ENCODE results near the gene MIEF1. TPM values are rescaled to one million over a fixed set of nuclear protein-coding genes. Genes with fewer than 3 reads are reported as not detected.
A peak's percentile ranks its signal among the peaks of the same experiment; 100 is the strongest.

Gene MIEF1
- total RNA-seq, 1 experiment from 2014 or later = 10.6 TPM

- DNase-seq (ENCODE audit: low read depth) = no peak
These were observed 55.1 kb downstream of the MIEF1 start for GRCh38 chr22:39556970-39557841.

DNA sequence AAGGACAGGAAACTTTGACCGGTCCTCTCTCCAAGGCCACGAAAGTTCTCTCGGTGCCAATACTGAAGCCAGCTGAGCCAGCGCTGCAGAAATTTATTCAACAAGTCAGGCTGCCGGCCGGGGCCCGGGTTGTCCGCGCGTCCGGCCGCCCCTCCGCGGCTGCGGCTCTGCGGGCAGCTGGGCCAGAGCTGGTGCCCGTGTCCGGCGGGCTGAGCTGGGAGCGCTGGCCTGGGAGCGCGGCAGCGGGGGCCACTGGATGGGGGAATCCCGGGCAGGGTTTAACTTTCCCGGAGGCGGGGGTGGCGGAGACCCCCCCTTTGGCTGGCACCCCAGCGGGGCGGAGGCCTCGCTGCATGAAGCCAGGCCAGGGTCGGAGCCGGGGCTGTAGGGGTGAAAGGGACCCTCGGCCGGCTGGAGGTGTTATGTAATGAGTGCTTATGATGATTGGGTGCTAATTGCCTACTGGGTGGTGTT lies 56.2 kb downstream of the MIEF1 start:
- DNase-seq (ENCODE audit: low read depth) = no peak

- no peak for DNase-seq (ENCODE audit: low read depth)
These were observed 56.9 kb downstream of the MIEF1 start for GRCh38 chr22:39558950-39559349.

DNA sequence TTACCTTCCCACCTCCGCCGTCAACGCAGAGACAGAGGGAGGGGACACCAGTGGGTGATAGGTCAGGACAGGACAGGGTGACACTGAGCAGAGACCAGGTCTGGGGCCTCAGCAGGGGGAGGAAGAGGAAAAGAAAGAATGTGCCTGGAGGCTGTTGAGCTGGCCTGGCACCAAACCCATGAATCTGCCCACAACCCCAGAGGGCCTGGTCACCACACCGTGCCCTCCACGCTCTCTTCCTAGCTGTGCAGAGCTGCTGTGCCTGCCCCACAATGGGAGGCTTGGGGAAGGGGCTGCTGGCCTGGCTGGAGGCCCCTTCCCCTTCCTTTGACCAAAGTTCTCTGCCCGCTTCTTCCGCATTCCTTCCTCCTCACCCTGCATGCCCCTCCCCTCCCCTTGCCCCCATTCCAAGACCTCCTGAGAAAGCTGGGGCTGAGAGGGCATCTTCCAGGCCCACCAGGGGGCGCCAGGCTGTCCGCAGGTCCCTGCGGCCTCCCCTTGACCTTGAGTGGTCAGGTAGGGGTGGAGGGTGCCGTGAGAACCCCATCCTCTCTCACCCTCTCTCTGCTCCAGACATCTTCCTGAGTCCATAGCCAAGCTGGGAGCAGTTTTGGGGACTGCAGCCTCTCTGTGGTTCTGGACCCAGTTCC lies 57.5 kb downstream of the MIEF1 start:
- peak; percentile 54 for DNase-seq (ENCODE audit: low read depth)

DNA sequence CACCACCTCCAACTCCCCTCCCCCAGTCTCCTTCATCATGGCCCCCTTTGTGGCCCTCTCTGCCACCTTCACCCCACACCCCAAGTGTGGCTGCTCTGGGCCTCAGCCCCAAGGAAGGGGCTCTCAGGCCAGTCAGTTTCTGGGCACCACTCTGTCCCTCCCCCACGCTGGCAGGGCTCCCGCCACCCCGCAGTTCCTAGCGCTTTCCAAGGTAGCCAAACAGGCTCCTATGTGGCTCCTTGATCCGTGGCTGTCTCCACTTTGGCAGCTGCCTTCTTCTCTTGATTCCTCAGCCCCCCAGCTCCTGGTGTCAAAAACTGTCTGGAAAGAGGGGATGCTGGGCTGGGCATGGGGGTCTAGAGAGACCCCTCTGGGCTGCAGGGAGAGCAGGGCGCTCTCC lies 58.0 kb downstream of the MIEF1 start:
- DNase-seq (ENCODE audit: low read depth) = no peak

DNA sequence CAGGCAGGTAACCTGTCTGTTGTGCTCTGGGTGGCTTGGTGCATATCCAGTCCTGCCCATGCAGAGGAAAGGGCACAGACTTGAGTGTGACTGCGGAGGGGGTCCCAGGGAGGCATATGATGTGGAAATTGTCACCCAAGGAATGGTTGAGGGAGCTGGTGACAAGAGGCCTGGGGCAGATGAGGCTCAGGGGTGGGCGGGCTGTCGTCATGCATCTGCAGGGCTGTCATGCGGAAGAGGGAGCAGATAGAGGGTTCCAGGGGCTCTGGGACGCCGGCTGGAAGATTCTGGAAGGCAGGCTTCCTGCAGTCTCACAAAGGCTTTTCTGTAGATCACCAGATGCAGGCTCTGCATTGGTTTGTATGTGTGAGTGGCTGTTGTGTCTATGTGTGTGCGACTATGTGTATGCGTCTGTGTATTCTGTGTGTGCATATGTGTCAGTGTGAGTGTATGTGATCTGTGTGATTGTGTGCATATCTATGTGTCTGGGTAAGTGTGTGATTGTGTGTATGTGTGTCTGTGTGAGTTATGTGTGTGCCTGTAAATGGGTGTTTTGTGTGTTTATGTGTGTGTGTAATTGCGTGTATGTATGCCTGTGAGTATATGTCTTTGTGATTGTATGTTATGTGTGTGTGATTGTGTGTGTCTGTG lies 60.9 kb downstream of the MIEF1 start:
- no peak for DNase-seq (ENCODE audit: low read depth)

DNA sequence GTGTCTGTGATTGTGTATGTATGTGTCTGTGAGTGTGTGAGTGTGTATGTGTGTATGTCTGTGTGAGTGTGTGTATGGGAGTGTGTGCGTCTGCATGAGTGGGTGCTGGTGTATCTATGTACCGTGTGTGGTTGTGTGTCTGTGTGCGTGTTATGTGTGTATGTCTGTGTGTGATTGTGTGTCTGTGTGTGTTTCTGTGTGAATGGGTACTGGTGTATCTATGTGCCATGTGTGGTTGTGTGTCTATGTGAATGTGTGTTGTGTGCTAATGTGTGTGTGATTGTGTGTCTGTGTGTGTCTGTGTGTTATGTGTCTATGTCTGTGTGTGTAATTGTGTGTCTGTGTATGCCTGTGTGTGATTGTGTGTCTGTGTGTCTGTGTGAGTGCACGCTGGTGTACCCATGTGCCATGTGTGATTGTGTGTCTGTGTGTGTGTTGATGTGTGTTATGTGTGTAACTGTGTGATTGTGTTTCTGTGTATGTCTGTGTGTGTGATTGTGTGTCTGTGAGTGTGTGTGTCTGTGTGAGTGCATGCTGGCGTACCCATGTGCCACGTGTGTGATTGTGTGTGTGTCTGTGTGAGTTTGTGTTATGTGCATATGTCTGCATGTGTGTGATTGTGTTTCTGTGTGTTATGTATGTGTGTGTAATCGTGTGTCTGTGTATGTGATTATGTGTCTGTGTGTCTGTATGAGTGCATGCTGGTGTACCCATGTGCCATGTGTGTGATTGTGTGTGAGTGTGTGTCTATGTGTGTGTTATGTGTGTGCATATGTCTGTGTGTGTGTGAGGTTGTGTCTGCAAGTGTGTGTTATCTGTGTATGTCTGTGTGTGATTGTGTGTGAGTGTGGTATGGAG lies 61.7 kb downstream of the MIEF1 start:
- DNase-seq (ENCODE audit: low read depth) = no peak

DNA sequence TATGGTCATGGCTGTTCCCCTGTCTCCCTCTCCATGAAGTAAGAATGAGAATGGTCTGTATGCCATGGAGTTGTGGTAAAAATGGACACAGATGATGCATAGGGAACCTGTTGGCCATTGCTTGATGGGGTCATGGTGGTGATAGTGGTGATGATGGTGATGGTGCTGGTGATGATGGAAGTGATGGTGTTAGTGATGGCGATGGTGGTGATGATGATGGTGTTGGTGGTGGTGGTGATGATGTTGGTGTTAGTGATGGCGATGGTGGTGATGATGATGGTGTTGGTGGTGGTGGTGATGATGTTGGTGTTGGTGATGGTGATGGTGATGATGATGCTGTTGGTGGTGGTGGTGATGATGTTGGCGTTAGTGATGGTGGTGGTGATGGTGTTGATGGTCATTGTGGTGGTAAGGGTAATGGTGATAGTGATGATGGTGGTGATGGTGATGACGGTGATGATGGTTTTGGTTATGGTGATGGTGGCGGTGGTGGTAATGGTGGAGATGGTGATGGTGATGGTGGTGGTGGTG lies 63.4 kb downstream of the MIEF1 start:
- no peak for DNase-seq (ENCODE audit: low read depth)

DNA sequence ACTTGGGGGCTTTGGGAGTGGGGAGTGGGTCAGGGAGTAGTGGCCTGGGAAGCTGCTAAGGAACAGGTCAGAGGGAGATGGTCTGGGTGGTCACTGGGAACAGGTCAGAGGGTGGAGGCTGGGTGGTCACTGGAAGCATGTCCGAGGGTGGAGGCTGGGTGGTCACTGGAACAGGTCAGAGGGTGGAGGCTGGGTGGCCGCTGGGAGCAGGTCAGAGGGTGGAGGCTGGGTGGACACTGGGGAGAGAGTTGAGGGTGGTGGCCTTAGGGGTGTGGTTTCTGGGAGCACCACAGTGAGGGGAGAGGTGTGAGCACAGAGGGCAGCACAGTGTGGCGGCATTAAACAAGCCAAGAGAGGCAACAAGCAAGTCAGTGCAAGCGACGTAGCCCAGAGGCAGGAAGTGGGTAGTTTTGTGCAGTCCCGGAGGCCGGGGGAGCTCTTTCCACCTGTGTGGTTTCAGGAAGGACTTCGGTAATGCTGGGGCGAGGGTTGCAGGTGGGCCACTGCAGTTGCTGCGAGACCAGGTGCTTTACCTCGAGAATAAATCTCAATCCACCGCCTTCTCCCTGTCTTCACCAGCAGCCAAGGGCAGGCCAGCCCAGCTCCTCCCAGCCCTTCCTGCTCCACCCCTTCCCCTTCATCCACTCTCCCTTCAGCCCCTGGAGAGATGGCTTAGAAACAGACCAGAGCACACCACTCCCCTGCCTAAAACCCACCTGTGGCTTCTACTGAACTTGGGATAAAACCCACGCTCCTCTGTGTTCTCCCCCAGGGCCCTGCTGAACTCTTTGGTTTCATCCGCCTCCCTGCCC lies 65.3 kb downstream of the MIEF1 start:
- DNase-seq (ENCODE audit: low read depth) = no peak

Other genes starting within 250 kb of the MIEF1 start
- 1,170 and 1,583 TPM in 2 replicates for gene RPL3, start 182.7 kb upstream of the MIEF1 start, total RNA-seq (2014; rRNA removed; shearing (Covaris generic))
- gene SYNGR1, start 152.3 kb upstream of the MIEF1 start, total RNA-seq (2014; rRNA removed; shearing (Covaris generic)) = 7.0 and 14.8 TPM in 2 replicates
- 7.6 and 8.0 TPM in 2 replicates for gene TAB1, start 102.5 kb upstream of the MIEF1 start, total RNA-seq (2014; rRNA removed; shearing (Covaris generic))
- gene MGAT3, start 45.3 kb upstream of the MIEF1 start, total RNA-seq (2014; rRNA removed; shearing (Covaris generic)) = not detected in 2 replicates
- 190 and 217 TPM in 2 replicates for gene ATF4, start 18.3 kb downstream of the MIEF1 start, total RNA-seq (2014; rRNA removed; shearing (Covaris generic))
- 74.9 and 132 TPM in 2 replicates for gene RPS19BP1, start 30.5 kb downstream of the MIEF1 start, total RNA-seq (2014; rRNA removed; shearing (Covaris generic))
- gene CACNA1I, start 68.5 kb downstream of the MIEF1 start, total RNA-seq (2014; rRNA removed; shearing (Covaris generic)) = not detected in 2 replicates